ENCODE data around the gene ZSWIM5. TPM values are rescaled to one million over a fixed set of nuclear protein-coding genes. Genes with fewer than 3 reads are reported as not detected.
"Not testable (repeated sequence)": the region's sequence is repeated elsewhere in the genome, so short reads cannot be mapped to it uniquely, and the experiment has no call there.

ZSWIM5 gene
- total RNA-seq, 1 experiment from 2014 or later, result 2.9 TPM

DNA sequence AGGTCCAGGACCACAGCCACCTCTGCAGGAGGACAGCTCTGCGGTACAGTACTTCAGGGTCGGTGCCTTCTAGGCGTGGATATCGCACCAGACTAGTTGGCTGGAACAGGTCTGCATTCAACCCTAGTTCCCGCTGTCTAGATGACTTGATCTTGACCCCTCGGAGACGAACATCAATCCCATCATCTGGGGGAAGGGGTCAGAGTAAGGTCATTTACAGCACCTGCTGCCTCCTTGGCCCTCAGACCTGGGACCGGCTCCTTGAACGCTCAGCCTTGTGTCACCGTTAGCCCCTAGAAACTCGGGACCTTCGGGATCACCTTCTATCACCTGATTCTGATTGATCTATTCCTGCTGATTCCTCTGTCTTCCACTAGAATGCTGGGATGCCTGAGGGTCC lies 197.9 kb downstream of the ZSWIM5 start:
- DNase-seq (ENCODE audit: extremely low read depth, low read depth), result no peak

DNA sequence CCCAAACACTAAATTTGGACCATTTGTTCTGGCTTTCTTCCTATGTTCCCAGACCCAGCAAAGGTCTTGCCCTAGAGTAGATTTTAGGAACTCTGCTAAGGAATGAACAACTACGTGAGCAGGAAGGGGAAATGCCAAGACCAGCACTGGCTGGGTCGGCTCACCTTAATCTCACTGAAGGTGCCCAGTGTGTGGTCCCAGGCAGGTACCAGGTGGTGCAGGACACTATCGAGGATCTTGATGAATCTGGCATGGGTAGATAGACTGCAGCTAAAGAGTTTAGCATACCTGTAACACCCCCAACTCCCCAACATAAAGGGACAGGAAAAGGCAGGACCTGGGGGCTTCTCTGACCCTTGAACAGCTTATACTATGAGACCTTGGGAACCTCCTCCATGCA lies 198.3 kb downstream of the ZSWIM5 start:
- no peak for DNase-seq (ENCODE audit: extremely low read depth, low read depth)

DNA sequence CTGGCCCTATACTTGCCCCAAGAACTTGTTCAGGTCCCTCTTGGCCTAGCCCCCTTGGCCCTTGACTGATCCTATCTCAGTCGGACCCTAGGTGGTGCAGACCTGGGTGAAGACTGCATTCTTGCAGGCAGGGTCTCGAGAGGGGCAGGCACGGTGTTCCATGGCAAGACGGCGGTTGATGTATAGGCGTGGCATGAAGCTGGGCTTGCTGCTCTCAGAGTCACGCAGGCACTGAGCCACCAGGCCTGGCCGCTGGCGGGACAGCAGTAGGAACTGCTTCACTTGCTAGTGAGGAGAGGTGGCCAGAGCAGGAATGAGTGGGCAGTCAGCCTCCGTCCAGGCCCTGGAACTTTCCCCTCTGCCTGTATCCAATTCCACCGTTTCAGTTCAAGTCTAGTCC lies 199.1 kb downstream of the ZSWIM5 start:
- no peak for DNase-seq (ENCODE audit: extremely low read depth, low read depth)

DNA sequence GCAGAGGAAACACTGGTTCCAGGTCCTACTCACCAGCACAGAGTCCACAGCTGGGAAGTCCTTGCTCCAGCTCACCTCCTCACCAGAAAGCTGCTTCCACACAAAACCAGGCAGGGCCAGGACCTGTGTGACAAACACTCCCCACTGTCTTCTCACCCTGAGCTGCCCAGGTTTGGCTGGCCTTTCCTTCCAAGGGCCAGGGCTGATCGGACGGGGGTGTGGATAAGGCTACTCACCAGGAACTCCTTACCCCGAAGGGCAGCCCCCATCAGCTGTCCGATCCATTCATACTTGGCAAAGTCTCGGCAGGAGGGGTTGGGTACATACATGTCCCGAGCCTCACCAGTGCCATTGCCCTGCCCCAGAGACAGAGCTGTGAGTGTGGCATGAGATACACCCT lies 200.6 kb downstream of the ZSWIM5 start:
- DNase-seq (ENCODE audit: extremely low read depth, low read depth), result no peak

DNA sequence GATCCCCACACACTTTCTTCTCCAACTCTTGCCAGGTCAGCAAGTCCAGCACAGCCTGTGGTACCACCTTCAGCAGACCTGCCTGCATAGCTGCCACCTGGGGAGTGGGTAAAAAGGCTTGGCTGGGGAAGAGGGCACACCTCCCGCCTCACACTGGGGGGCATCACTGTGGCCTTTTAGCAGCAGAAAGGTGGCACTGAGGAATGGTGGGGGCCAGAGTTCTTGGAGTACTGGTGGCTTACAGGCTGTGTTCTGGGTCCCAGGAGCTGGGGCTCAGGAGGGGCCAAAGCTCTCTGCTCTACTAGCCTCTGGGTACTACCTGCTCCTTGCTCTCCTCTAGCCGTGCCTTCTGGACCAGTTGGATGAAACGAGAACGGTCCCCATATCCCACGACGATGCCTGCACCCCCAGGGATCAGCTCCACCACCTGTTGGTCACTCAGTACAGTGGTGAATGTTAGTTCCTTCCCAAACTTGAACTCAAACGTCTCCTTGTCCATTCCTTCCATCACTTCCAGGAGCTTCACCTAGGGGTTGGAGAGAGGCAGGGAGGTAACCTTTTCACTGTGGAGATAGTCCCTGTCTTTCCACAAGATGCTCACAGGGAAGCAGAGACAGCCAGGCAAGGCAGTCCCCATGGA lies 202.0 kb downstream of the ZSWIM5 start:
- no peak for DNase-seq (ENCODE audit: extremely low read depth, low read depth)

DNA sequence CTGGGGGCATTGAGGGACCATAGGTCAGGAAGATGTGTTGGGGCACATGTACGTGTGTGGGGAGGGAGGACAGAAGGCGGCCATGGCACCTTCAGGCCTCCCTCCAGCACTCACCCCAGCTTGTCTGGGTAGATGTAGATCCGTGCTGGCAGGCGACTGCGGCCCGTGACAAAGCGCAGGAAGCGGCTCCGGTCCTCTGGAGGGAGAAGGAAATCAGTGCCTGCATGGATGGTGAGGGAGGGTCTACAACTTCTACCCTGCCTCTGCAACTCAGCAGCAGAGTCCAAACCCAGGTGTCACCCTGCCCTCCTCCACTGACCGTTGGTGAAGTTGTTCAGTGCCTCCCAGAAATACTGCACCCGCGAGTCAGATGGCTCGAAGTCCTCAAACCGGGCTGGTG lies 202.7 kb downstream of the ZSWIM5 start:
- no peak for DNase-seq (ENCODE audit: extremely low read depth, low read depth)

DNA sequence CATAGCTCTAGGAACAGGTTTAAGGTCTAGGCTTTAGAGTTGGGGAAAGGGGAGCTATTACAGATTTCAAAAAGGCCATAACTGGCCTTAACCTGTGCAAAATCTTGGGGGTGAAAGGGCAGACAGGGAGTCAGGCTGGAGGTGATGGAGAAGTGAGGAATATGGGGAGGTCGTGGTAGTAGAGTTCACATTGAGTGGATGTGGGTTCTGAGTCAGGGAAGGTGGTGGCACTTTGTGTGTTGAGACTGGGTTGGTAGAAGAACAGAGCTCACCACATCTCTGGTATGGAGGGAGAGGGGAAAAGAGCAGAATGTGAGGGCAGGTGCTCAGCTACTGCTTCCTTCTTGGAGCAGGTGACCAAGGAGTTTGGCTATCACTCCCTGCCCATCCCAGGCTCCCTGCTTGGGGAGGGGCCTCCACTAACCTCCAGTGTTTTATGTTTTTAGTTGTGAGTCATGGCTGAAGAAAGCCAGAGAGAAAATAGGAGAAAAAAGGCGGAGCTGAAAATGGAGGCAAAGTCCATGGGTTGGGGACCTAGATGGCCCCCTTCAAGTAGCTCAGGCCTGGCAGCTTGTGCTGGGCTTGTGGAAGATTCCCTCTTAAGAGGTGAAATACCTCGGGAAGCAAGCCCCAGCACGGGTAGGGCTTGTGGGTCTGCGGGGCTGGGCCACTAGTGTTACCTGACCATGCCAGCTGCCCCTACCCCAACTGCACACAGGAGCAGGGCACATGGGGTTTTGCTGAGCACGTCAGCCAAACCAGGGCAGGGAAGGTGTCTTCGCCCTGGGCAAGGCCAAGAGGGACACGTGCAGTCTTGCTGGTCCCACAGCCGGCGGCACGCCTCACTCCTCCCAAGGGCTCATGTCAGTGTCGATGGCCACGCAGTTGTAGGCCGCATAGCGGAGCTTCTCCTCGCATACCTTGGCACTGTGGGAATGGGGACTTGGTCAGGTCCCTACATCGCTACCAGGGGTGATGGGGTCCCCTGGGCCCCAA lies 203.5 kb downstream of the ZSWIM5 start:
- no peak for DNase-seq (ENCODE audit: extremely low read depth, low read depth)

DNA sequence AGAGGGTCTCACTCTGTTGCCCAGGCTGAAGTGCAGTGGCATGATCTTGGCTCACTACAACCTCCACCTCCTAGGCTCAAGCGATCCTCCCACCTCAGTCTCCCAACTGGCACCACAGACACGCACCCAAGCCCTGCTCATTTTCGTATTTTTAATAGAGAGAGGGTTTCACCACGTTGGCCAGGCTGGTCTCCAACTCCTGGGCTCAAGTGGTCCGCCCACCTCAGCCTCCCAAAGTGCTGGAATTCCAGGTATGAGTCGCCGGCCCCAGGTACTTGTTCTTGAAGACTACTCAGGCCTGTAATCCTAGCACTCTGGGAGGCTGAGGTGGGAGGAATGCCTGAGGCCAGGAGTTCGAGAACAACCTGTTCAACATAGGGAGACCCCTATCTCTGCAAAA lies 204.8 kb downstream of the ZSWIM5 start:
- DNase-seq (ENCODE audit: extremely low read depth, low read depth), result not testable (repeated sequence)

DNA sequence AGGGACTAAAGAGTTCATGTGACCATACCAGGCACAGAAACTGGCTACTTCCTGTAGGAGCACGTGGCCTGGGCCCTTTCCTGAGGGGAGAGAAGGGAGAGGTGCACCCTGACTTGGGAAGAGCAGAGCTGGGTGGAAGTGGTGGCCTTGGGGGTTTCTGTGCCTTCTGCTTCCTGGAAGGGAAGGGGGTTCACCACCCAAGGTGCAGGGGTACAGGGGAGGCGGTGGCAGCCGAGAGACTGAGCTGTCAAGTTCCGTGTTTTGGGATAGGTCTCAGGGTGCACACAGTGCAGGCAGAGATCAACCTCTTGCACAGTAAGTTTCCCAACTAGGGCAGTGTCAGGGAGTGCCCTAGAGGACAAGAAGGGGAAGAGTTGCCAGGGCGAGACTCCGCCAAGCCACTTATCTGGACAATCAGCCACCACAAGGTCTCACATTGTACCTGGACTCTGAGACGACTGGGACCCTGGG lies 205.4 kb downstream of the ZSWIM5 start:
- no peak for DNase-seq (ENCODE audit: extremely low read depth, low read depth)

DNA sequence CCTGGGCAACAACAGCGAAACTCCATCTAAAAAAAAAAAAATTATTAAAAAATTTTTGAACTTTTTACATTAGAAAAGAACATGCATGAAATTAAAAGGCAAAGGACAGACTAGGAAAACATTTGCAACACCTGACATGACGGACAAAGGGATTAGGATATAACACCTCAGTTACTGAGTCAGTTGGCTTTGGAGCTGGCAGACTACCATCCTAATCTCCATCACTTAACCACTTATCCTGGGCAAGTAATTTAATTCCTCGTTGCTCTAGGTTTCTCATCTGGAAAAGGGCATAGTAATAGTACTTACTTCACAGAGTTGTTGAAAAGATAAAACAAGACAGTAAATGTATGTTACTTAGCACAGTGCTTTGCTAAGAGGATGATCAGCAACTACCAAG lies 207.2 kb downstream of the ZSWIM5 start:
- DNase-seq (ENCODE audit: extremely low read depth, low read depth), result no peak

DNA sequence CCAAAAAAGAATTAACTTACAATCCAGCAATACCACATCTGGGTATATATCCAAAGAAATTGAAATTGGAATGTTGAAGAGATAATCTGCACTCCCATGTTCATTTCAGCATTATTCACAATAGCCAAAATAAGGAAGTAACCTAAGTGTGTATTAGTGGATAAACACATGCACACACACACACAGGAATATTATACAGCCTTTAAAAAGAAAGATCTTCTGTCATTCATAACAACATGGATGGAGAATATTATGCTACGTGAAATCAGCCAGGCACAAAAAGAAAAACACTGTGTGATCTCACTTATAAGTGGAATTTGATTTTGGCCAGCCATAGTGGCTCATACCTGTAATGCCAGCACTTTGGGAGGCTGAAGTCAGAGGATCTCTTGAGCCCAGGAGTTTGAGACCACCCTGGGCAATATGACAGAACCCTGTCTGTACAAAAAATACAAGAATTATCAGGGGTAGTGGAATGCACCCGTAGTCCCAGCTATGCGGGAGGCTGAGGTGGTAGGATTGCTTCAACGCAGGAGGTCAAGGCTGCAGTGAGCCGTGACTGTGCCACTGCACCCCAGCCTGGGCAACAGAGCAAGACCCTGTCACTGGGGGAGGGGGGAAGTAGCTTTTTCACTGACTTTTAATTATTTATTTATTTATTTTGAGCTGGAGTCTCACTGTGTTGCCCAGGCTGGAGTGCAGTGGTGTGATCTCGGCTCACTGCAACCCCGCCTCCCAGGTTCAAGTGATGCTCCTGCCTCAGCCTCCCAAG lies 210.8 kb downstream of the ZSWIM5 start:
- no peak for DNase-seq (ENCODE audit: extremely low read depth, low read depth)

DNA sequence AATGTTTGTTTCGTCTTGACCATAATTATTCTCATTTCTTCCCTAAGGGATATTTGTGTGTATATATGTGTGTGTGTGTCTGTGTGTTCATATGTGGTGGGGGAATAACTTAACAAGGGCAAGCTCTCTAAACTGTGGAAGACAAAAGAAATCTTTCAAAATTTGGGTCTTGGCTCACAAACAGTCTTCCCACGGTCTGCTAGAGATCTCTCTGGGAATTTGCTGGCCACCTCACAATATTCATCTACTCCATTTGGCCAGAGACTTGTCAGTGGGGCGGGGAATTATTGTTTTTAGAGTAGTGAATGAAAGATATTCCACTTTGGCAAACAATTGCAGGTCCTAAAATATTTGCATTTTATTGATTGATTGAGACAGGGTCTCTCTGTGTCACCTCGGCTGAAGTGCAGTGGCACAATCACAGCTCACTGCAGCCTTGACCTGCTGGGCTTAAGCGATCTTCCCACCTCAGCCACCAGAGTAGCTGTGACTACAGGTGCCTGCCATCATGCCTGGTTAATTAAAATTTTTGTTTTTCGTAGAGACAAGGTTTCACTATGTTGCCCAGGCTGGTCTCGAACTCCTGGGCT lies 212.0 kb downstream of the ZSWIM5 start:
- no peak for DNase-seq (ENCODE audit: extremely low read depth, low read depth)

DNA sequence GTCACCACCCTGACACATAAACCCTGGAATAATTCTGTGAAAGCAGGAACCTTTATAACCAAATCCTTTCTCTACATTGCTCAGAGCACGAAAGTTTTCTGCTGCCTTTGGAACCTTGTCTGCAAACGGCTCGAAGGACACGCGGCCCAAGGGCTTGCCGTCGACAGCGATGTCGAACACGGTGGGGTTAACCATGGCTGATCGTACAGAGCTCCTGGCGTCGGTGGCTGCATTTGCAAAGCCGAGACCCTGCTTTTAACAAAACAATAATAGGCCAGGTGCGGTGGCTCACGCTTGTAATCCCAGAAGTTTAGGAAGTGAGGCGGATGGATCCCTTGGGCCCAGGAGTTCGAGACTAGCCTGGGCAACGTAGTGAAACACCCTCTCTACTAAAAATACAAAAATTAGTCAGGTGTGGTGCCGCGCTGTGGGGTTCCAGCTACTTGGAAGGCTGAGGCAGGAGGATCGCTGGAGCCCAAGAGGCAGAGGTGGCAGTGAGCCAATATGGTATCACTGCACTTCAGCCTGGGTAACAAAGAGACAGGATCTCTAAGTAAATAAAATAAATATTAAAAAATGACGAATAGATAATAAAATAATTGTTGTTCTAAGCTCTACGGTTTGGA lies 217.8 kb downstream of the ZSWIM5 start:
- no peak for DNase-seq (ENCODE audit: extremely low read depth, low read depth)

DNA sequence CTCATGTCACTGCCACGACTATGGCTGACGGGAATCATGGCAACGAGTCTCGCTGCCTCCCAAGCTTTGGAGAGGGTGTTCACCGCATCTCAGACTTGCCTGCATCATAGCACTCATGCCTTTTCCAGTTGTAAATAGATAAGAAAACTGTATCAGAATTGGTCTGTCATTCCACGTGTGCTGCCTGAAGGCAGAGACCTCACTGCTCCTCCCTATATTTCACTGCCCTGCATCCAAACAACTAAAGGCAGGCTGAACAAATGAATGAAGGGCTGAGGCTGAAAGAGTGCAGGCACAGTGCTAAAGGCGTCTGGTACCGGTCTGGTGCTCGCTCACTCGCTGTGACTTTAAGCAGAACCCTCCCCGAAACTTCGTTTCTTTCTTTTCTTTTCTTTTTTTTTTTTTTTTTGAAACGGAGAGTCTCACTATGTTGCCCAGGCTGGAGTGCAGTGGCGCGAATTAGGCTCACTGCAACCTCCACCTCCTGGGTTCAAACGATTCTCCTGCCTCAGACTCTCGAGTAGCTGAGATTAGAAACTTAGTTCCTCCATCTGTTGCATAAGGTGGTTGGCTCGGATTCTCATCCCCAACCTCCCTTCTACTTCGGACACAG lies 220.6 kb downstream of the ZSWIM5 start:
- no peak for DNase-seq (ENCODE audit: extremely low read depth, low read depth)

DNA sequence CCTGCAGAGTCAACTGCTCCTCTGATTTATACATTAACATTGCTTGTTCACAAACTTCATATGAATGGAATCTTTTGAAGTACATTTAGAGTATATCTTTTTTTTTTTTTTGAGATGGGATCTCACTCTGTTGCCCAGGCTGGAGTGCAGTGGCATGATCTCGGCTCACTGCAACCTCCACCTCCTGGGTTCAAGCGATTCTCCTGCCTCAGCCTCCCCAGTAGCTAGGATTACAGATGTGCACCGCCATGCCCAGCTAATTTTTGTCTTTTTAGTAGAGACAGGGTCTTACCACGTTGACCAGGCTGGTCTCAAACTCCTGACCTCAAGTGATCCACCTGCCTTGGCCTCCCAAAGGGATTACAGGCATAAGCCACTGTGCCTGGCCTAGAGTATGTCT lies 229.0 kb downstream of the ZSWIM5 start:
- not testable (repeated sequence) for DNase-seq (ENCODE audit: extremely low read depth, low read depth)

DNA sequence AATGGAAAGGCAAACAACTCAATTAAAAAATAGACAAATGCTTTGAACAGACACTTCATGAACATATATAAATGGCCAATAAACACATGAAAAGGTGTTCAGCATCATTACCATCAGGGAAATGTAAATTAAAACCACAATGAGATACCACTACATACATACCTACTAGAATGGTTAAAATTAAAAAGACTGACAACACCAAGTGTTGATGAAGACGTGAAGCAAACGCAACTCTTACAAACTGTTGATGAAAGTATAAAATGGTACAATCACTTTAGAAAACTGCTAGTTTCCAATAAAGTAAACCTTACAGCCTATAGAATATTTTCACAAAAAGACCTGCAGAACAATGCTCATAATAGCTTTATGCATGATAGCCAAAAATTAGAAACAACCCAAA lies 230.2 kb downstream of the ZSWIM5 start:
- DNase-seq (ENCODE audit: extremely low read depth, low read depth), result no peak

DNA sequence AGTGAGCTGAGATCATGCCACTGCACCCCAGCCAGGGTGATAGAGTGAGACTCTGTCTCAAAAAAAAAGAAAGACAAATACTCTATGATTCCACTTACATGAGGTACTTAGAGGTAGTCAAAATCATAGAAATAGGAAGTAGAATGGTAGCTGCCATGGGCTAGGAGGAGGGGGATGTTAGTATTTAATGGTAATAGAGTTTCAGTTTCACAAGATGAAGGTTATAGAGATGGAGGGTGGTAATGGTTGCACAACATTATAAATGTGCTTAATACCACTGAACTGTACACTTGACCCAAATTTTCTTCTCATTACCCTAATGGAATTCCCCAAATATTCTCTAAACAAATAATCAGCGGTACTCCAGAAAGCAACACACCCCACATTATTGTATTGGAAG lies 232.8 kb downstream of the ZSWIM5 start:
- no peak for DNase-seq (ENCODE audit: extremely low read depth, low read depth)

DNA sequence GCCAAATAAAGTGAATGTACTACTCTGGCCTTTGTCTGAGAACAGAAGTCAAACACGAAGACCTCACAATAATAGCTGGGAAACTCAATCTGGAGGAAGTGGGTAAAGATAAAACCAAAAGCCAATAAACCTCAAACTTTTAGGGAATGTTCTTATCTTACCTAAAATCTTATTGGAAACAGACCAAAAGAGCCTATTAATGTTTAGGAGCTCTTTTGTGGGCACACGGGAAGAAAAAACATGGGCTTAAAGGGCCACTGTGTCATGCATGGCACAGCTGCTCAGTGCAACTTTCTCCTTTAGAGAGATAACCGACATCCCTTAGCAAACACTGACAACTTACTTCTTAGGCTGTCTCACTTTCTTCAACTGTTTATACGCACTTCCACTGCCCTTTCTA lies 236.1 kb downstream of the ZSWIM5 start:
- DNase-seq (ENCODE audit: extremely low read depth, low read depth), result no peak

All from NCI-H460 (cell line).